Upper lobe of right lung (tissue), 1 donor: ENCODE measurements around the gene ARHGEF12. TPM values are rescaled to one million over a fixed set of nuclear protein-coding genes. Genes with fewer than 3 reads are reported as not detected.
A peak's percentile ranks its signal among the peaks of the same experiment; 100 is the strongest.

ENCODE experiments used
- ATAC-seq: fragments of 200-7000 bp; cut with Tn5 transposase; one replicate; pipeline ENCODE4 v1.9.1; 2020; ENCODE audit warnings: mild to moderate bottlenecking, moderate library complexity
- DNase-seq: peaks from one replicate; pipeline ENCODE4 v3.0.0-alpha.2; 2020
- H3K27ac ChIP-seq: fragments of 200-600 bp; one replicate; pipeline ENCODE4 v1.8.0; 2022
- H3K27me3 ChIP-seq: fragments of 200-600 bp; one replicate; pipeline ENCODE4 v1.8.0; 2022; ENCODE audit warnings: mild to moderate bottlenecking
- H3K36me3 ChIP-seq: fragments of 200-600 bp; one replicate; pipeline ENCODE4 v1.8.0; 2022
- H3K4me1 ChIP-seq: fragments of 200-600 bp; one replicate; pipeline ENCODE4 v1.8.0; 2022
- H3K4me3 ChIP-seq: fragments of 200-600 bp; one replicate; pipeline ENCODE4 v1.8.0; 2022; ENCODE audit warnings: mild to moderate bottlenecking
- H3K9me3 ChIP-seq: fragments of 200-600 bp; one replicate; pipeline ENCODE4 v1.8.0; 2022
- CTCF ChIP-seq: fragments of 200-600 bp; IDR thresholded peaks from one replicate; pipeline ENCODE4 v1.8.0; 2022; ENCODE audit warnings: antibody characterized with exemption
- intact Hi-C: fragments of 100-400 bp; cut with DNase I; formaldehyde crosslinking; loops from one replicate; pipeline ENCODE4 v1.11.0; 2022
- total RNA-seq: library from RNA; stranded (reverse); fragmentation: NEBNext Ultra II Directional; extraction: Animal tissue kit (Norgen Biotek cat#: 25700); gene quantifications from one replicate; pipeline ENCODE4 v1.2.1, GENCODE V29; 2021
- donor health status: DM: no; HTN: yes; CAD: no; lungs with severe emphysema.

The ARHGEF12 gene
- total RNA-seq, 1 donor from 2014 or later = 132 TPM

GRCh38 chr11:120307476-120307875, 28.7 kb upstream of the ARHGEF12 start:
- intact Hi-C loops = loop anchor here (10.0 kb wide), 1 partner anchor 133 kb away; no protein-coding TSS in a partner anchor
- Histone ChIP-seq H3K9me3 (no peaks in the 10 kb centered on the region), H3K4me1 (peaks cover 4% of the 10 kb centered on the region), H3K27ac (no peak overlapping the region), H3K27me3 (no peaks in the 10 kb centered on the region), H3K4me3 (no peak overlapping the region), H3K36me3 (no peaks in the 10 kb centered on the region)
- DNase-seq = no peak
- no peak for ATAC-seq
- TF ChIP-seq CTCF = no peak

- Histone ChIP-seq H3K4me3 (no peak overlapping the region), H3K36me3 (no peaks in the 10 kb centered on the region), H3K4me1 (no peaks in the 10 kb centered on the region), H3K27ac (no peak overlapping the region), H3K27me3 (no peaks in the 10 kb centered on the region), H3K9me3 (no peaks in the 10 kb centered on the region)
- intact Hi-C loops = loop anchor here (10.0 kb wide), 1 partner anchor 133 kb away; no protein-coding TSS in a partner anchor
- TF ChIP-seq CTCF = no peak
- DNase-seq (no peak), ATAC-seq (no peak)
Observed at GRCh38 chr11:120308081-120308480, 28.1 kb upstream of the ARHGEF12 start.

GRCh38 chr11:120310870-120311269, 25.3 kb upstream of the ARHGEF12 start:
- H3K4me3 ChIP-seq = no peak overlapping the region
- ATAC-seq (peak; percentile 67), DNase-seq (no peak)
- intact Hi-C loops = no loop called here
- no peaks in the 10 kb centered on the region for H3K27me3 ChIP-seq
- H3K9me3 ChIP-seq = no peaks in the 10 kb centered on the region
- H3K27ac ChIP-seq = no peak overlapping the region
- no peak for TF ChIP-seq CTCF
- peaks cover 4% of the 10 kb centered on the region for H3K4me1 ChIP-seq
- no peaks in the 10 kb centered on the region for H3K36me3 ChIP-seq

GRCh38 chr11:120314861-120315260, 21.4 kb upstream of the ARHGEF12 start:
- Histone ChIP-seq H3K9me3 (no peaks in the 10 kb centered on the region), H3K4me3 (no peak overlapping the region), H3K27me3 (no peaks in the 10 kb centered on the region), H3K4me1 (peaks cover 17% of the 10 kb centered on the region), H3K27ac (no peak overlapping the region), H3K36me3 (no peaks in the 10 kb centered on the region)
- ATAC-seq = no peak
- no peak for TF ChIP-seq CTCF
- intact Hi-C loops = no loop called here
- DNase-seq = no peak

- no peaks in the 10 kb centered on the region for H3K9me3 ChIP-seq
- ATAC-seq (peak; percentile 91), DNase-seq (peak; percentile 86)
- peak overlapping the region; percentile 42 for H3K27ac ChIP-seq
- H3K36me3 ChIP-seq = no peaks in the 10 kb centered on the region
- no peak overlapping the region for H3K4me3 ChIP-seq
- intact Hi-C loops = no loop called here
- no peak for TF ChIP-seq CTCF
- no peaks in the 10 kb centered on the region for H3K27me3 ChIP-seq
- H3K4me1 ChIP-seq = peaks cover 17% of the 10 kb centered on the region
Observed at GRCh38 chr11:120316880-120317688, 19.1 kb upstream of the ARHGEF12 start.
